SK-N-SH (cell line): ENCODE data around the gene SDK1.

Experiments used
- EP300 ChIP-seq, 2 experiments: IDR thresholded peaks; 2 replicates each; pipeline versions ENCODE4 v1.4.0 to v1.6.1; 2012; ENCODE audit warnings: borderline replicate concordance in 1 of 2, low read depth in 1 of 2, low read length in 1 of 2
- SMC3 ChIP-seq: IDR thresholded peaks from 2 replicates; pipeline ENCODE4 v1.6.1; 2012; ENCODE audit warnings: low read depth, low read length, improper control_type of control experiment
- TF ChIP-seq, protein P1 (sequence below): fragments of 200-600 bp; sonication (generic); IDR thresholded peaks from 2 replicates; pipeline ENCODE4 v1.6.1; 2017; ENCODE audit warnings: antibody characterized with exemption, mild to moderate bottlenecking, moderate library complexity
- TF ChIP-seq, protein P2 (sequence below): IDR thresholded peaks from 2 replicates; pipeline ENCODE4 v1.6.1; 2012; ENCODE audit warnings: mild to moderate bottlenecking, low read depth, low read length, moderate library complexity

DNA sequence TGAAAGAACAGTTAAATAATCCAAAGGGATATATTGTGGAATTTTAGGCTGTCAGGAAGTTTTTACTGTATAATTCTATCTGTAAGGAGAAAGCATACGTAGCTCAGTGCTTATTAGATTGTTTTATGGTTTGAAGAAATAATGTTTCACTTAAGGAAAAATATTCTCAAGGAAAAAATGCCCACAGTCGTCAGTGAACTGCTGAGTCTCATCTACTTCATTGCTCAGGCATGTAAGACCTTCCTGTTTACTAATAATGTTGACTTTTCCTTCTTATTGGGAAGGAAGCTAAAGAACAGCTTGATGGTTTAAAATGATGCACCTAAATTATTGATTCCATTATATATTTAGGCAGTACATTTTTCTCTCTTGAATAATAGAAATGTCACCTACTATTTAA is 304.2 kb downstream of the SDK1 start:
- TF ChIP-seq, protein P1, sequence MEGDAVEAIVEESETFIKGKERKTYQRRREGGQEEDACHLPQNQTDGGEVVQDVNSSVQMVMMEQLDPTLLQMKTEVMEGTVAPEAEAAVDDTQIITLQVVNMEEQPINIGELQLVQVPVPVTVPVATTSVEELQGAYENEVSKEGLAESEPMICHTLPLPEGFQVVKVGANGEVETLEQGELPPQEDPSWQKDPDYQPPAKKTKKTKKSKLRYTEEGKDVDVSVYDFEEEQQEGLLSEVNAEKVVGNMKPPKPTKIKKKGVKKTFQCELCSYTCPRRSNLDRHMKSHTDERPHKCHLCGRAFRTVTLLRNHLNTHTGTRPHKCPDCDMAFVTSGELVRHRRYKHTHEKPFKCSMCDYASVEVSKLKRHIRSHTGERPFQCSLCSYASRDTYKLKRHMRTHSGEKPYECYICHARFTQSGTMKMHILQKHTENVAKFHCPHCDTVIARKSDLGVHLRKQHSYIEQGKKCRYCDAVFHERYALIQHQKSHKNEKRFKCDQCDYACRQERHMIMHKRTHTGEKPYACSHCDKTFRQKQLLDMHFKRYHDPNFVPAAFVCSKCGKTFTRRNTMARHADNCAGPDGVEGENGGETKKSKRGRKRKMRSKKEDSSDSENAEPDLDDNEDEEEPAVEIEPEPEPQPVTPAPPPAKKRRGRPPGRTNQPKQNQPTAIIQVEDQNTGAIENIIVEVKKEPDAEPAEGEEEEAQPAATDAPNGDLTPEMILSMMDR, result no peak
- TF ChIP-seq EP300 (IDR thresholded peaks at IDR 0.05; ENCODE audit: borderline replicate concordance in 1 of 2, low read depth in 1 of 2, low read length in 1 of 2), result no peak
- TF ChIP-seq SMC3, result no peak
- TF ChIP-seq, protein P2, sequence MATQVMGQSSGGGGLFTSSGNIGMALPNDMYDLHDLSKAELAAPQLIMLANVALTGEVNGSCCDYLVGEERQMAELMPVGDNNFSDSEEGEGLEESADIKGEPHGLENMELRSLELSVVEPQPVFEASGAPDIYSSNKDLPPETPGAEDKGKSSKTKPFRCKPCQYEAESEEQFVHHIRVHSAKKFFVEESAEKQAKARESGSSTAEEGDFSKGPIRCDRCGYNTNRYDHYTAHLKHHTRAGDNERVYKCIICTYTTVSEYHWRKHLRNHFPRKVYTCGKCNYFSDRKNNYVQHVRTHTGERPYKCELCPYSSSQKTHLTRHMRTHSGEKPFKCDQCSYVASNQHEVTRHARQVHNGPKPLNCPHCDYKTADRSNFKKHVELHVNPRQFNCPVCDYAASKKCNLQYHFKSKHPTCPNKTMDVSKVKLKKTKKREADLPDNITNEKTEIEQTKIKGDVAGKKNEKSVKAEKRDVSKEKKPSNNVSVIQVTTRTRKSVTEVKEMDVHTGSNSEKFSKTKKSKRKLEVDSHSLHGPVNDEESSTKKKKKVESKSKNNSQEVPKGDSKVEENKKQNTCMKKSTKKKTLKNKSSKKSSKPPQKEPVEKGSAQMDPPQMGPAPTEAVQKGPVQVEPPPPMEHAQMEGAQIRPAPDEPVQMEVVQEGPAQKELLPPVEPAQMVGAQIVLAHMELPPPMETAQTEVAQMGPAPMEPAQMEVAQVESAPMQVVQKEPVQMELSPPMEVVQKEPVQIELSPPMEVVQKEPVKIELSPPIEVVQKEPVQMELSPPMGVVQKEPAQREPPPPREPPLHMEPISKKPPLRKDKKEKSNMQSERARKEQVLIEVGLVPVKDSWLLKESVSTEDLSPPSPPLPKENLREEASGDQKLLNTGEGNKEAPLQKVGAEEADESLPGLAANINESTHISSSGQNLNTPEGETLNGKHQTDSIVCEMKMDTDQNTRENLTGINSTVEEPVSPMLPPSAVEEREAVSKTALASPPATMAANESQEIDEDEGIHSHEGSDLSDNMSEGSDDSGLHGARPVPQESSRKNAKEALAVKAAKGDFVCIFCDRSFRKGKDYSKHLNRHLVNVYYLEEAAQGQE, result no peak
